ENCODE data around the gene PLCXD3.

GRCh38 chr5:41363343-41363986 lies 146.9 kb downstream of the PLCXD3 start:
- TF ChIP-seq, protein P1, sequence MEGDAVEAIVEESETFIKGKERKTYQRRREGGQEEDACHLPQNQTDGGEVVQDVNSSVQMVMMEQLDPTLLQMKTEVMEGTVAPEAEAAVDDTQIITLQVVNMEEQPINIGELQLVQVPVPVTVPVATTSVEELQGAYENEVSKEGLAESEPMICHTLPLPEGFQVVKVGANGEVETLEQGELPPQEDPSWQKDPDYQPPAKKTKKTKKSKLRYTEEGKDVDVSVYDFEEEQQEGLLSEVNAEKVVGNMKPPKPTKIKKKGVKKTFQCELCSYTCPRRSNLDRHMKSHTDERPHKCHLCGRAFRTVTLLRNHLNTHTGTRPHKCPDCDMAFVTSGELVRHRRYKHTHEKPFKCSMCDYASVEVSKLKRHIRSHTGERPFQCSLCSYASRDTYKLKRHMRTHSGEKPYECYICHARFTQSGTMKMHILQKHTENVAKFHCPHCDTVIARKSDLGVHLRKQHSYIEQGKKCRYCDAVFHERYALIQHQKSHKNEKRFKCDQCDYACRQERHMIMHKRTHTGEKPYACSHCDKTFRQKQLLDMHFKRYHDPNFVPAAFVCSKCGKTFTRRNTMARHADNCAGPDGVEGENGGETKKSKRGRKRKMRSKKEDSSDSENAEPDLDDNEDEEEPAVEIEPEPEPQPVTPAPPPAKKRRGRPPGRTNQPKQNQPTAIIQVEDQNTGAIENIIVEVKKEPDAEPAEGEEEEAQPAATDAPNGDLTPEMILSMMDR (conservative IDR thresholded peaks at IDR 0.05; ENCODE audit: low read length): no peak
- TF ChIP-seq EZH2phosphoT487 (IDR thresholded peaks at IDR 0.05; ENCODE audit: borderline replicate concordance): no peak
